Lower leg skin (tissue), 4 donors: ENCODE measurements around the gene CPVL. TPM values are rescaled to one million over a fixed set of nuclear protein-coding genes. Genes with fewer than 3 reads are reported as not detected.

ENCODE experiments used
- DNase-seq, 2 donors: peaks; one replicate each; pipeline ENCODE4 v3.0.0-alpha.2; 2019; ENCODE audit warnings: low spot score in 2 of 2
- H3K4me3 ChIP-seq: fragments of 200-600 bp; sonication (generic); 2 replicates; pipeline ENCODE4 v1.5.1; 2017; ENCODE audit warnings: mild to moderate bottlenecking, low read depth; ENCODE audit not compliant: poor library complexity, severe bottlenecking
- CTCF ChIP-seq, 3 donors: fragments of 450-650 bp; IDR thresholded peaks; one replicate each; pipeline ENCODE4 v1.5.1; 2016; ENCODE audit warnings: antibody characterized with exemption in 3 of 3, mild to moderate bottlenecking in 3 of 3, moderate library complexity in 2 of 3
- POLR2A ChIP-seq, 2 donors: fragments of 450-650 bp; IDR thresholded peaks; one replicate each; pipeline ENCODE4 v1.6.1; 2016 to 2017; ENCODE audit warnings: antibody characterized with exemption in 2 of 2, mild to moderate bottlenecking in 1 of 2, moderate library complexity in 1 of 2
- WGBS, 2 donors: methylation state at CpG; one replicate each; pipeline ENCODE4 v1.1.5; 2018; 5-methylcytosine and 5-hydroxymethylcytosine counted together
- intact Hi-C: fragments of 100-400 bp; cut with DNase I; formaldehyde crosslinking; loops from one replicate; pipeline ENCODE4 v1.15.0; 2023; ENCODE audit warnings: low total_unique reads
- total RNA-seq, 4 donors: library from RNA; depleted of rRNA; stranded (reverse); fragments of >200 nt; gene quantifications; one replicate each; pipeline ENCODE4 v1.1.0, GENCODE V29; 2016

Gene CPVL
- total RNA-seq, 4 donors from 2014 or later = 8.8 to 17.5 (median 12.6) TPM

GRCh38 chr7:29030781-29031275 lies 115.5 kb downstream of the CPVL start:
- WGBS, 2 donors = 83 to 85% methylated on average over 3 of the region's 3 CpGs
- intact Hi-C loops = loop anchor here (10.0 kb wide), 1 partner anchor 96 kb away; no protein-coding TSS in a partner anchor
- no peak overlapping the region for H3K4me3 ChIP-seq
- TF ChIP-seq CTCF (IDR thresholded peaks at IDR 0.05) = no peak
- TF ChIP-seq POLR2A (IDR thresholded peaks at IDR 0.05) = no peak
- DNase-seq = no peak

- no peak for TF ChIP-seq POLR2A (IDR thresholded peaks at IDR 0.05)
- TF ChIP-seq CTCF (IDR thresholded peaks at IDR 0.05) = no peak
- 93 to 98% methylated on average over 4 to 5 of the region's 6 CpGs for WGBS, 2 donors
- no peak overlapping the region for H3K4me3 ChIP-seq
- no peak for DNase-seq
- intact Hi-C loops = loop anchor here (5.0 kb wide), 1 partner anchor 900 kb away; no protein-coding TSS in a partner anchor
Measured at GRCh38 chr7:29022291-29022988, 123.9 kb downstream of the CPVL start.

- WGBS, 2 donors = 60 to 72% methylated on average over 5 of the region's 5 CpGs
- no peak for DNase-seq
- no peak for TF ChIP-seq POLR2A (IDR thresholded peaks at IDR 0.05)
- no peak for TF ChIP-seq CTCF (IDR thresholded peaks at IDR 0.05)
- intact Hi-C loops = loop anchor here (5.0 kb wide), 1 partner anchor 898 kb away; no protein-coding TSS in a partner anchor
- H3K4me3 ChIP-seq = no peak overlapping the region
Measured at GRCh38 chr7:29019896-29020295, 126.4 kb downstream of the CPVL start.

GRCh38 chr7:29019387-29019786 lies 127.0 kb downstream of the CPVL start:
- no peak overlapping the region for H3K4me3 ChIP-seq
- intact Hi-C loops = no loop called here
- TF ChIP-seq CTCF (IDR thresholded peaks at IDR 0.05) (no peak), POLR2A (IDR thresholded peaks at IDR 0.05) (no peak)
- 53 to 72% methylated on average over 6 of the region's 6 CpGs for WGBS, 2 donors
- no peak for DNase-seq

GRCh38 chr7:29017713-29018112 lies 128.6 kb downstream of the CPVL start:
- intact Hi-C loops = no loop called here
- 78 to 79% methylated on average over 2 of the region's 2 CpGs for WGBS, 2 donors
- H3K4me3 ChIP-seq = no peak overlapping the region
- TF ChIP-seq POLR2A (IDR thresholded peaks at IDR 0.05) (no peak), CTCF (IDR thresholded peaks at IDR 0.05) (no peak)
- no peak for DNase-seq
